MM.1S (cell line): Measurements from ENCODE around the gene FAM167B.

Experiments
- EZH2 ChIP-seq: fragments of 300-600 bp; sonication (generic); optimal IDR thresholded peaks from 2 replicates; pipeline ENCODE3; 2017; ENCODE audit warnings: low read depth, mild to moderate bottlenecking, antibody characterized with exemption, low read length, mixed read lengths
- TF ChIP-seq, protein P1 (sequence below): fragments of 300-600 bp; sonication (generic); IDR thresholded peaks from 2 replicates; pipeline ENCODE4 v1.5.1; 2016; ENCODE audit warnings: antibody characterized with exemption, low read length, mixed read lengths

DNA sequence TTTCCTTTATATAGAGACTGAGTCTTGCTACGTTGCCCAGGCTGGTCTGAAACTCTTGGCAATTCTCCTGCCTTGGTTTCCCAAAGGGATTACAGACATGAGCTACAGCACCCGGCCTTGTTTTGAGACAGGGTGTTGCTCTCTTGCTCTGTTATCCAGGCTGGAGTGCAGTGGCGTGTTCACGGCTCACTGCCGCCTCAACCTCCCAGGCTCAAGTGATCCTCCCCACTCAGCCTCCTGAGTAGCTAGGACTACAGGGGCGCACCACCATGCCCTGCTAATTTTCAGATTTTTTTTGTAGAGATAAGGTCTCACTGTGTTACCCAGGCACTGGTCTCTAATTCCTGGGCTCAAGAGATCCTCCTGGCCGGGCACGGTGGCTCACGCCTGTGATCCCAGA is 18.8 kb downstream of the FAM167B start:
- TF ChIP-seq, protein P1, sequence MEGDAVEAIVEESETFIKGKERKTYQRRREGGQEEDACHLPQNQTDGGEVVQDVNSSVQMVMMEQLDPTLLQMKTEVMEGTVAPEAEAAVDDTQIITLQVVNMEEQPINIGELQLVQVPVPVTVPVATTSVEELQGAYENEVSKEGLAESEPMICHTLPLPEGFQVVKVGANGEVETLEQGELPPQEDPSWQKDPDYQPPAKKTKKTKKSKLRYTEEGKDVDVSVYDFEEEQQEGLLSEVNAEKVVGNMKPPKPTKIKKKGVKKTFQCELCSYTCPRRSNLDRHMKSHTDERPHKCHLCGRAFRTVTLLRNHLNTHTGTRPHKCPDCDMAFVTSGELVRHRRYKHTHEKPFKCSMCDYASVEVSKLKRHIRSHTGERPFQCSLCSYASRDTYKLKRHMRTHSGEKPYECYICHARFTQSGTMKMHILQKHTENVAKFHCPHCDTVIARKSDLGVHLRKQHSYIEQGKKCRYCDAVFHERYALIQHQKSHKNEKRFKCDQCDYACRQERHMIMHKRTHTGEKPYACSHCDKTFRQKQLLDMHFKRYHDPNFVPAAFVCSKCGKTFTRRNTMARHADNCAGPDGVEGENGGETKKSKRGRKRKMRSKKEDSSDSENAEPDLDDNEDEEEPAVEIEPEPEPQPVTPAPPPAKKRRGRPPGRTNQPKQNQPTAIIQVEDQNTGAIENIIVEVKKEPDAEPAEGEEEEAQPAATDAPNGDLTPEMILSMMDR, result no peak
- TF ChIP-seq EZH2, result no peak
